Lower leg skin (tissue), 4 donors: ENCODE results near the gene F8. TPM values are rescaled to one million over a fixed set of nuclear protein-coding genes. Genes with fewer than 3 reads are reported as not detected.

Source experiments
- microRNA counts, 2 donors: library from miRNA; unstranded; fragments of <30 nt; microRNA quantifications; one replicate each; lab custom pipeline; 2016
- microRNA-seq, 2 donors: library from miRNA; unstranded; fragments of <30 nt; microRNA quantifications; one replicate each; pipeline ENCODE4, GENCODE V29; 2016; ENCODE audit warnings: borderline replicate concordance in 2 of 2, borderline number of aligned reads in 1 of 2
- total RNA-seq, 4 donors: library from RNA; depleted of rRNA; stranded (reverse); fragments of >200 nt; gene quantifications; one replicate each; pipeline ENCODE4 v1.1.0, GENCODE V29; 2016

Gene F8
- total RNA-seq, 4 donors from 2014 or later = 2.0 to 7.3 (median 7.0) TPM

MicroRNAs within 50 kb of the gene (microRNA counts, 767-probe panel; counts per million panel counts)
- 0 to 358 counts per million in 2 donors for microRNA hsa-miR-1184 (lab: Ali Mortazavi, UCI)

Small RNA genes lying within 50 kb of the gene (microRNA-seq; reads per million reads assigned to microRNA genes)
- gene MIR1184-1 = 0 reads per million in 2 donors

Other genes starting within 250 kb of the F8 start
- 10 to 100 TPM in 2 of 4 donors, 1 to 10 TPM in 2; 8.7 to 14.5 (median 10.5) TPM for gene MPP1, start 217.2 kb downstream of the F8 start, total RNA-seq
- not detected for gene SMIM9, start 188.1 kb downstream of the F8 start, total RNA-seq
- gene F8A1, start 136.4 kb downstream of the F8 start, total RNA-seq = 1 to 10 TPM; 3.8 to 9.4 (median 5.9) TPM
- 10 to 100 TPM; 21.1 to 35.8 (median 27.3) TPM for gene FUNDC2, start 4.1 kb upstream of the F8 start, total RNA-seq
- gene CMC4, start 48.4 kb upstream of the F8 start, total RNA-seq = 10 to 100 TPM; 17.8 to 22.2 (median 18.5) TPM
- 1 to 10 TPM; 1.0 to 1.6 (median 1.3) TPM for gene MTCP1, start 48.4 kb upstream of the F8 start, total RNA-seq
- 10 to 100 TPM in 3 of 4 donors, 1 to 10 TPM in 1; 8.2 to 14.1 (median 11.6) TPM for gene BRCC3, start 48.8 kb upstream of the F8 start, total RNA-seq
- gene VBP1, start 193.7 kb upstream of the F8 start, total RNA-seq = 10 to 100 TPM; 11.1 to 21.8 (median 17.9) TPM
- gene RAB39B, start 241.8 kb upstream of the F8 start, total RNA-seq = under 1 TPM; 0.08 to 0.23 (median 0.15) TPM